ENCODE measurements around the gene MGP. TPM values are rescaled to one million over a fixed set of nuclear protein-coding genes. Genes with fewer than 3 reads are reported as not detected.

Gene MGP
- total and polyA plus RNA-seq, 2 of the 8 experiments (the other 6 are each of a cell fraction or from before 2014, with no cell fraction given) = not detected

DNA sequence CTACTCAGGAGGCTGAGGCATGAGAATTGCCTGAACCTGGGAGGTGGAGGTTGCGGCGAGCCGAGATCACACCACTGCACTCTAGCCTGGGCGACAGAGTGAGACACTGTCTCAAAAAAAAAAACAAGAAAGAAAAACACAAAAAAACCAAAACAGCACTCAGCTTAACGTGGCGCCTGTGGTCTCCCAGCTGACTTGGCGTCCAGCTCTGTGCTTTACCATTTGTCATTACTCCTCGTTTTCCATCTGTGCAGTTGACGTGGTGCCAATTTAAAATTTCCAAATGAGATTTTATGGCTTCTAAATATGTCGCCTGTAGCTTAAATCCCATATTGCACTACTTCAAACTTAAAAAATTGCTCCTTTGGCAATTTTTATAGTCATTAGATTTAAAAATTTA is 2.0 kb downstream of the MGP start:
- Histone ChIP-seq H2BK15ac (ENCODE audit: low read length) (no peak overlapping the region), H4K91ac (replicated peaks; ENCODE audit: insufficient read length, low read length) (no peak overlapping the region), H3K79me1 (ENCODE audit: low read depth, low read length) (no peaks in the 10 kb centered on the region), H3K4me1 (replicated peaks in 1 of 4; ENCODE audit: control insufficient read depth in 3 of 4, insufficient read depth in 4 of 4, low read length in 3 of 4) (no peaks in the 10 kb centered on the region), H3K56ac (replicated peaks; ENCODE audit: insufficient read length, low read depth, low read length) (no peak overlapping the region), H3K23me2 (ENCODE audit: low read depth, low read length) (no peaks in the 10 kb centered on the region), H3K27me3 (replicated peaks in 1 of 4; ENCODE audit: control insufficient read depth in 3 of 4, extremely low read depth in 1 of 4, insufficient read depth in 3 of 4, low read length in 3 of 4) (no peaks in the 10 kb centered on the region), H4K8ac (ENCODE audit: extremely low read depth, insufficient read depth, low read length) (no peak overlapping the region), H3K23ac (ENCODE audit: insufficient read length) (no peak overlapping the region), H2BK12ac (ENCODE audit: low read depth, low read length) (no peak overlapping the region), H3K4ac (replicated peaks; ENCODE audit: insufficient read length, low read depth, low read length) (no peak overlapping the region), H2AFZ (ENCODE audit: low read length) (no peak overlapping the region), H4K5ac (ENCODE audit: insufficient read length, low read depth, low read length) (no peak overlapping the region), H3K9ac (replicated peaks in 1 of 4; ENCODE audit: extremely low read depth in 1 of 4, low read depth in 3 of 4, low read length in 3 of 4) (no peak overlapping the region), H3K14ac (ENCODE audit: insufficient read length) (no peak overlapping the region), H3K36me3 (ENCODE audit: control insufficient read depth in 2 of 4, insufficient read depth in 4 of 4, low read length in 3 of 4) (no peaks in the 10 kb centered on the region), H3K4me3 (ENCODE audit: extremely low read depth in 1 of 4, insufficient read depth in 2 of 4, low read depth in 3 of 4, low read length in 4 of 4) (no peak overlapping the region), H2BK5ac (ENCODE audit: low read depth, low read length) (no peak overlapping the region), H3K4me2 (ENCODE audit: insufficient read depth in 1 of 2, low read depth in 2 of 2, low read length in 2 of 2) (no peak overlapping the region), H4K20me1 (replicated peaks in 1 of 2; ENCODE audit: control insufficient read depth in 1 of 2, insufficient read depth in 2 of 2, low read length in 2 of 2) (no peaks in the 10 kb centered on the region), H3K27ac (ENCODE audit: low read depth, low read length) (no peak overlapping the region), H2AK5ac (ENCODE audit: low read depth, low read length) (no peak overlapping the region), H3K9me3 (ENCODE audit: insufficient read depth in 2 of 2, low read depth in 1 of 2, low read length in 1 of 2) (no peaks in the 10 kb centered on the region), H2BK20ac (ENCODE audit: low read length) (no peak overlapping the region), H3K79me2 (ENCODE audit: control insufficient read depth in 1 of 2, insufficient read depth in 2 of 2, low read length in 2 of 2) (no peaks in the 10 kb centered on the region), H2BK120ac (replicated peaks; ENCODE audit: low read depth, low read length) (no peak overlapping the region), H3K18ac (ENCODE audit: extremely low read depth, low read length) (no peak overlapping the region)
- WGBS, 2 experiments (ENCODE audit: extremely low coverage in 1 of 2, insufficient coverage in 1 of 2, insufficient read length in 1 of 2, insufficient replicate concordance in 2 of 2, low coverage in 1 of 2, low lambda C conversion rate in 2 of 2, missing lambda C conversion rate in 1 of 2) = 93% methylated on average over 10 of the region's 10 CpGs; no CpG with 5 or more reads in 1 of the 2 experiments
- DNase-seq (ENCODE audit: low read depth in 1 of 2, low spot score in 2 of 2) (no peak), FAIRE-seq (no peak)
- ChIA-PET POLR2A (ENCODE audit: partially characterized antibody) (no interaction called here), CTCF (ENCODE audit: partially characterized antibody) (interaction anchor here (1.0 kb wide), 1 partner anchor 35 kb away, joined by 3 read pairs; no protein-coding TSS in a partner anchor)
- no peak for TF ChIP-seq JUND (IDR thresholded peaks at IDR 0.05; ENCODE audit: low read length)
- no peak for TF ChIP-seq EGR1 (IDR thresholded peaks at IDR 0.05; ENCODE audit: borderline replicate concordance, low read depth, low read length)
- no peak for TF ChIP-seq CTBP2 (IDR thresholded peaks at IDR 0.05; ENCODE audit: borderline replicate concordance, insufficient read depth, insufficient read length, low read length)
- no peak for TF ChIP-seq JUN (IDR thresholded peaks at IDR 0.05; ENCODE audit: low read depth, low read length)
- no peak for TF ChIP-seq SIX5 (IDR thresholded peaks at IDR 0.05; ENCODE audit: low read depth, low read length)
- no peak for TF ChIP-seq BRCA1 (IDR thresholded peaks at IDR 0.05; ENCODE audit: low read depth, low read length)
- TF ChIP-seq SP1 (IDR thresholded peaks at IDR 0.05; ENCODE audit: low read depth, low read length) = no peak
- TF ChIP-seq TAF1 (IDR thresholded peaks at IDR 0.05; ENCODE audit: low read depth, low read length) = no peak
- no peak for TF ChIP-seq RXRA (IDR thresholded peaks at IDR 0.05; ENCODE audit: insufficient read depth, low read depth, low read length)
- TF ChIP-seq KDM4A (IDR thresholded peaks at IDR 0.05; ENCODE audit: low read depth, low read length, severe bottlenecking) = no peak
- no peak for TF ChIP-seq CHD1 (IDR thresholded peaks at IDR 0.05; ENCODE audit: low read depth, low read length)
- no peak for TF ChIP-seq SUZ12 (IDR thresholded peaks at IDR 0.05; ENCODE audit: low read length)
- no peak for TF ChIP-seq EZH2 (IDR thresholded peaks at IDR 0.05; ENCODE audit: low read depth, low read length, severe bottlenecking)
- no peak for TF ChIP-seq CBX5 (IDR thresholded peaks at IDR 0.05; ENCODE audit: low read depth, low read length)
- TF ChIP-seq SIRT6 (IDR thresholded peaks at IDR 0.05; ENCODE audit: low read length) = no peak
- TF ChIP-seq RAD21 (IDR thresholded peaks at IDR 0.05 in 1 of 2, conservative IDR thresholded peaks at IDR 0.05 in 1 of 2; ENCODE audit: low read depth in 2 of 2, low read length in 2 of 2) = no peak

Data from H1 (cell line).